ENCODE measurements around the gene MTG2. TPM values are rescaled to one million over a fixed set of nuclear protein-coding genes. Genes with fewer than 3 reads are reported as not detected.

Gene MTG2
- total and polyA plus RNA-seq, 2 of the 8 experiments (the other 6 are each of a cell fraction or from before 2014, with no cell fraction given), result 14.4 to 22.8 TPM

DNA sequence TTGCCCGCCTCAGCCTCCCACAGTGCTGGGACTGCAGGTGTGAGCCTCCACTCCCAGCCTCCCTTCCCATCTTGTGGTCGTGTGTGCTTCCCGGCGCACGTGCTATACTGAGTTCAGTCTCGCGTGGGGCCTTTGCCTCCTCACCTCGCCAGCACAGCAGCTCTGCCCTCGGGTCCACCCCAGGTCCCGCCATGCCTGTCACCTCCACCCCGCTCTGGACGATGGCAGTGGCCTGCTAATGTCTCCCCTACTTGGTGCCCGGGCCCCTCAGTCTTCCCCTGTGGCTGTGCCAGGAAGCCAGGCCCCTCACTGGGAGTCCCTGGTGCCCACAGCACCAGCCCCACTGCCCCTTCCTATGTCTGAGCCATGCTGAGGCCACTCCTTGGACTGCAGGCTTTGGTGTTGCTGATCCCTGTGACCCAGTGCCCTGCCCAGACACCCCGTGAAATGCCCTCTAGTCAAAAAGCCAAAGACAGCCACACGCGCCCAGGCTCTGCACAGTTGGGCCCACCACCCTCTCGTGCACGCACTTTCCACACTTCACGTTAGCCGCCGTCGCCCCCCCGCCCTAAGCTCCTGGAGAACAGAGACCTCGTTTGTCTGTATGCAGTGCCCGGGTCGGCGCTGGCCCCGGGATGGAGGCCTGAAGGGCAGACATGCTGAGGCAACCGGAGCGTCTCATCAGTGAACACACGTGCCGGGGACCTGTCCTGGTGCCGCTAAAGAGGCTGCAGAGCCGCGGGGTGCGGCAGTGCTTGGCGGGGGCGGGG is 23.0 kb downstream of the MTG2 start (continued):
- TF ChIP-seq ASH2L (IDR thresholded peaks at IDR 0.05; ENCODE audit: low read length) (no peak), RAD21 (IDR thresholded peaks at IDR 0.05 in 1 of 2, conservative IDR thresholded peaks at IDR 0.05 in 1 of 2; ENCODE audit: low read depth in 2 of 2, low read length in 2 of 2) (no peak), CEBPB (IDR thresholded peaks at IDR 0.05; ENCODE audit: low read depth, low read length) (no peak), EP300 (IDR thresholded peaks at IDR 0.05; ENCODE audit: borderline replicate concordance in 1 of 2, low read depth in 2 of 2, low read length in 2 of 2) (no peak), TAF1 (IDR thresholded peaks at IDR 0.05; ENCODE audit: low read depth, low read length) (no peak), CBX5 (IDR thresholded peaks at IDR 0.05; ENCODE audit: low read depth, low read length) (no peak), GABPA (IDR thresholded peaks at IDR 0.05; ENCODE audit: borderline replicate concordance, insufficient read depth, low read length) (no peak), RFX5 (IDR thresholded peaks at IDR 0.05; ENCODE audit: borderline replicate concordance, low read depth, low read length) (no peak), HDAC2 (IDR thresholded peaks at IDR 0.05; ENCODE audit: borderline replicate concordance in 1 of 2, low read depth in 2 of 2, low read length in 2 of 2) (no peak), ATF2 (IDR thresholded peaks at IDR 0.05; ENCODE audit: low read length) (no peak), CBX8 (IDR thresholded peaks at IDR 0.05; ENCODE audit: borderline replicate concordance, low read depth, low read length) (no peak)
